Neural progenitor cell (in vitro differentiated cells): ENCODE results near the gene PROSER2. TPM values are rescaled to one million over a fixed set of nuclear protein-coding genes. Genes with fewer than 3 reads are reported as not detected.

Experiments
- DNase-seq: peaks from one replicate; pipeline ENCODE4 v3.0.0-alpha.2; 2016; ENCODE audit warnings: low spot score
- H2AFZ ChIP-seq: fragments of 200-600 bp; sonication (generic); replicated peaks from 2 replicates; pipeline ENCODE4 v1.6.1; 2016; ENCODE audit warnings: antibody characterized with exemption
- H3F3A ChIP-seq: fragments of 200-600 bp; sonication (generic); 2 replicates; pipeline ENCODE4 v1.6.1; 2016; ENCODE audit warnings: antibody characterized with exemption, low read depth
- H3K27ac ChIP-seq: fragments of 200-600 bp; sonication (generic); 2 replicates; pipeline ENCODE4 v1.5.1; 2016; ENCODE audit warnings: mild to moderate bottlenecking
- H3K27me3 ChIP-seq: fragments of 200-600 bp; sonication (generic); 2 replicates; pipeline ENCODE4 v1.6.1; 2016; ENCODE audit warnings: mild to moderate bottlenecking, moderate library complexity
- H3K36me3 ChIP-seq: fragments of 200-600 bp; sonication (generic); 2 replicates; pipeline ENCODE4 v1.5.1; 2016
- H3K4me1 ChIP-seq: fragments of 200-600 bp; sonication (generic); 2 replicates; pipeline ENCODE4 v1.6.1; 2016; ENCODE audit warnings: mixed run types
- H3K4me2 ChIP-seq: fragments of 200-600 bp; sonication (generic); 2 replicates; pipeline ENCODE4 v1.6.1; 2016
- H3K4me3 ChIP-seq: fragments of 200-600 bp; sonication (generic); 2 replicates; pipeline ENCODE4 v1.5.1; 2016
- H3K79me2 ChIP-seq: fragments of 200-600 bp; sonication (generic); 2 replicates; pipeline ENCODE4 v1.6.1; 2016; ENCODE audit warnings: low read depth
- H3K9ac ChIP-seq: fragments of 200-600 bp; sonication (generic); 2 replicates; pipeline ENCODE4 v1.6.1; 2016
- H3K9me3 ChIP-seq: fragments of 200-600 bp; sonication (generic); 2 replicates; pipeline ENCODE4 v1.5.1; 2016; ENCODE audit warnings: low read depth
- H4K20me1 ChIP-seq: fragments of 200-600 bp; sonication (generic); 2 replicates; pipeline ENCODE4 v1.6.1; 2016; ENCODE audit warnings: low read depth
- H3K27ac Mint-ChIP-seq: 3 replicates; pipeline ENCODE4 v1.8.0; 2021; ENCODE audit warnings: mixed read lengths
- H3K27me3 Mint-ChIP-seq: 2 replicates; pipeline ENCODE4 v1.8.0; 2022; ENCODE audit warnings: low read depth, mild to moderate bottlenecking, inconsistent platforms, moderate library complexity, mixed read lengths; ENCODE audit not compliant: insufficient read depth
- H3K36me3 Mint-ChIP-seq: 3 replicates; pipeline ENCODE4 v1.8.0; 2021; ENCODE audit warnings: mixed read lengths
- H3K4me1 Mint-ChIP-seq: 3 replicates; pipeline ENCODE4 v1.8.0; 2021; ENCODE audit warnings: mixed read lengths
- H3K4me3 Mint-ChIP-seq: 3 replicates; pipeline ENCODE4 v1.8.0; 2021; ENCODE audit warnings: mild to moderate bottlenecking, moderate library complexity, mixed read lengths
- H3K9me3 Mint-ChIP-seq: 3 replicates; pipeline ENCODE4 v1.8.0; 2020; ENCODE audit warnings: mixed read lengths
- EZH2 ChIP-seq: fragments of 200-600 bp; sonication (generic); IDR thresholded peaks from 2 replicates; pipeline ENCODE4 v1.6.1; 2017; ENCODE audit warnings: antibody characterized with exemption, mild to moderate bottlenecking, moderate library complexity
- EZH2phosphoT487 ChIP-seq: fragments of 200-600 bp; sonication (generic); IDR thresholded peaks from 2 replicates; pipeline ENCODE4 v1.6.1; 2017; ENCODE audit warnings: antibody characterized with exemption
- total RNA-seq: library from RNA; depleted of rRNA; stranded (reverse); fragments of >200 nt; gene quantifications from 2 replicates; pipeline ENCODE4 v1.2.3, GENCODE V29; 2015; ENCODE audit warnings: low replicate concordance
- TF ChIP-seq, protein P1 (sequence below): fragments of 200-600 bp; sonication (generic); IDR thresholded peaks from 2 replicates; pipeline ENCODE4 v1.5.1; 2017; ENCODE audit warnings: antibody characterized with exemption, mild to moderate bottlenecking

The PROSER2 gene
- total RNA-seq, 1 donor from 2014 or later = 2.3 TPM

DNA sequence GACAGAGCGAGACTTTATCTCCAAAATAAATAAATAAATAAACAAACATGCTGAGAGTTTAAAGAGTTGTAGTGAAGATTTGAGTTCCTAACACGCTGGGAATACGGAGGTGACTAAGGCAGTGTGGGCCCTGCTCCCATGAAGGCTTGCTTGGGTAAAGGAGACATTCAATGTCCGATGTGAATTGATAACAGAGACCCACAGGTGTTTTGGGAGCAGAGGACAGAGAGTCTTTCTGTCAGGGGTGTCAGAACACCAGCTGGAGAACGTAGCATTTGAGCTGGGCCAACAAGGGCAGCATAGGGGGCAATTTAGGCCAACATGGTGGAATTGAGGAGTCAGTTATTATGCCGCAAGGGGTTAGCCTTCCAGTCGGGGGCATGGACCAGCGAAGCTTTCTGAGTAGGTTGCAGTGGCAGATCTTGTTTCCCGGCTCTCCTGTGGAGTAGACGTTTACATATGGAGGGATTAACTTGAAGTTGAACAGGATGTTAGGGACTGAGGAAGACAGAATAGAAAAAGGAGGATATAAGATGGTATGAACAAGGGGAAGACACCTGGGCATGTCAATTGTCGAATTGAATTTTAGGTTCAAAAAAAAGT, 5.6 kb downstream of the PROSER2 start:
- no peaks in the 10 kb centered on the region for H3K4me1 ChIP-seq
- no peaks in the 10 kb centered on the region for H3F3A ChIP-seq
- H2AFZ ChIP-seq = no peak overlapping the region
- Mint-ChIP-seq H3K9me3 (no peaks in the 10 kb centered on the region), H3K27ac (no peak overlapping the region), H3K4me3 (no peak overlapping the region), H3K36me3 (peaks cover 2% of the 10 kb centered on the region), H3K27me3 (peaks cover 16% of the 10 kb centered on the region), H3K4me1 (peaks cover 11% of the 10 kb centered on the region)
- no peak overlapping the region for H3K4me3 ChIP-seq
- TF ChIP-seq, protein P1, sequence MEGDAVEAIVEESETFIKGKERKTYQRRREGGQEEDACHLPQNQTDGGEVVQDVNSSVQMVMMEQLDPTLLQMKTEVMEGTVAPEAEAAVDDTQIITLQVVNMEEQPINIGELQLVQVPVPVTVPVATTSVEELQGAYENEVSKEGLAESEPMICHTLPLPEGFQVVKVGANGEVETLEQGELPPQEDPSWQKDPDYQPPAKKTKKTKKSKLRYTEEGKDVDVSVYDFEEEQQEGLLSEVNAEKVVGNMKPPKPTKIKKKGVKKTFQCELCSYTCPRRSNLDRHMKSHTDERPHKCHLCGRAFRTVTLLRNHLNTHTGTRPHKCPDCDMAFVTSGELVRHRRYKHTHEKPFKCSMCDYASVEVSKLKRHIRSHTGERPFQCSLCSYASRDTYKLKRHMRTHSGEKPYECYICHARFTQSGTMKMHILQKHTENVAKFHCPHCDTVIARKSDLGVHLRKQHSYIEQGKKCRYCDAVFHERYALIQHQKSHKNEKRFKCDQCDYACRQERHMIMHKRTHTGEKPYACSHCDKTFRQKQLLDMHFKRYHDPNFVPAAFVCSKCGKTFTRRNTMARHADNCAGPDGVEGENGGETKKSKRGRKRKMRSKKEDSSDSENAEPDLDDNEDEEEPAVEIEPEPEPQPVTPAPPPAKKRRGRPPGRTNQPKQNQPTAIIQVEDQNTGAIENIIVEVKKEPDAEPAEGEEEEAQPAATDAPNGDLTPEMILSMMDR = no peak
- TF ChIP-seq EZH2 (no peak), EZH2phosphoT487 (no peak)
- DNase-seq = no peak
- H3K9me3 ChIP-seq = no peaks in the 10 kb centered on the region
- H3K36me3 ChIP-seq = no peaks in the 10 kb centered on the region
- H3K27ac ChIP-seq = no peak overlapping the region
- no peaks in the 10 kb centered on the region for H4K20me1 ChIP-seq
- H3K4me2 ChIP-seq = no peak overlapping the region
- H3K79me2 ChIP-seq = no peaks in the 10 kb centered on the region
- H3K9ac ChIP-seq = no peak overlapping the region
- peaks cover 20% of the 10 kb centered on the region for H3K27me3 ChIP-seq

GRCh38 chr10:11830836-11831519, 7.8 kb downstream of the PROSER2 start:
- Histone ChIP-seq H3K4me2 (no peak overlapping the region), H4K20me1 (no peaks in the 10 kb centered on the region), H3K36me3 (no peaks in the 10 kb centered on the region), H3F3A (no peaks in the 10 kb centered on the region), H3K79me2 (no peaks in the 10 kb centered on the region), H2AFZ (no peak overlapping the region), H3K9ac (no peak overlapping the region), H3K27ac (no peak overlapping the region), H3K27me3 (no peaks in the 10 kb centered on the region), H3K4me3 (no peak overlapping the region), H3K4me1 (no peaks in the 10 kb centered on the region), H3K9me3 (no peaks in the 10 kb centered on the region)
- peaks cover 4% of the 10 kb centered on the region for H3K27me3 Mint-ChIP-seq
- peaks cover 2% of the 10 kb centered on the region for H3K36me3 Mint-ChIP-seq
- DNase-seq = no peak
- no peak overlapping the region for H3K4me3 Mint-ChIP-seq
- TF ChIP-seq EZH2 = no peak
- TF ChIP-seq EZH2phosphoT487 = no peak
- TF ChIP-seq, protein P1 = no peak
- H3K4me1 Mint-ChIP-seq = peaks cover 7% of the 10 kb centered on the region
- no peaks in the 10 kb centered on the region for H3K9me3 Mint-ChIP-seq
- no peak overlapping the region for H3K27ac Mint-ChIP-seq

DNA sequence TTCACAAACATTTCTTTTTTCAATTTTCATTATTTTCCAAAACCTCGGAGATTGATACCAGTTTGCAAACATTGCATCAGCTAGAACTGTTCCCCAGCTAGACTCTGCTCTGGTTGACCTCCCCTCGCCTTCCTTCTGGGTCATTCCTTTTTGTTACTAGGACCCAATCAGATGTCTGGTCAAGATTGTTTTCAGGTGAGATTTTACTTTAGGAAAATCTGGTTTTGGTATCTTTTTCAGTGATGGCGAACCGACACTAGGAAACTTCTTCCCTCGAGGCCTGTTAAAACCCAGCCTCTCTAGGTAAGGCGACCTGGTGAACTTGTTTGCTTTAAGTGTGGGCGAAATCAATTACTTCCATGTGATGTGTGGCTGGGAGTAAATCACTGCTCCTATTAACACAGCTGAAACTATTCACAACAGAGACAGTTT, 8.4 kb downstream of the PROSER2 start:
- no peak overlapping the region for H3K4me2 ChIP-seq
- no peak for DNase-seq
- Mint-ChIP-seq H3K27me3 (peaks cover 2% of the 10 kb centered on the region), H3K36me3 (peaks cover 2% of the 10 kb centered on the region), H3K27ac (no peak overlapping the region), H3K4me1 (peaks cover 7% of the 10 kb centered on the region), H3K9me3 (no peaks in the 10 kb centered on the region), H3K4me3 (no peak overlapping the region)
- no peaks in the 10 kb centered on the region for H3K36me3 ChIP-seq
- no peaks in the 10 kb centered on the region for H4K20me1 ChIP-seq
- H3K4me1 ChIP-seq = no peaks in the 10 kb centered on the region
- H3K79me2 ChIP-seq = no peaks in the 10 kb centered on the region
- H3K9me3 ChIP-seq = no peaks in the 10 kb centered on the region
- no peak overlapping the region for H3K4me3 ChIP-seq
- H3F3A ChIP-seq = no peaks in the 10 kb centered on the region
- H3K27me3 ChIP-seq = no peaks in the 10 kb centered on the region
- no peak overlapping the region for H3K9ac ChIP-seq
- H2AFZ ChIP-seq = no peak overlapping the region
- TF ChIP-seq, protein P1 = no peak
- TF ChIP-seq EZH2phosphoT487 (no peak), EZH2 (no peak)
- no peak overlapping the region for H3K27ac ChIP-seq
